Adipose tissue (tissue), 3 donors: ENCODE measurements around the gene LRRC3C. TPM values are rescaled to one million over a fixed set of nuclear protein-coding genes. Genes with fewer than 3 reads are reported as not detected.
"Not testable (repeated sequence)": the region's sequence is repeated elsewhere in the genome, so short reads cannot be mapped to it uniquely, and the experiment has no call there.

ENCODE experiments used
- H3K27ac ChIP-seq: one replicate; pipeline ENCODE4 v1.5.1; 2013; ENCODE audit warnings: low read depth, low read length
- WGBS, 3 donors: extraction: QIAGEN DNeasy Blood & Tissue Kit; methylation state at CpG; one replicate each; pipeline ENCODE4 v1.1.7; 2013; 5-methylcytosine and 5-hydroxymethylcytosine counted together
- polyA plus RNA-seq, 3 donors: library from polyadenylated mRNA; stranded (reverse); fragments of 200-250 nt; gene quantifications; one replicate each; pipeline ENCODE4 v1.2.3, GENCODE V29; 2013
- donor health status: healthy with polysubstance abuse.
- donor health status: Bipolar disorder and iron deficiency.
- donor health status: healthy.

The LRRC3C gene, protein sequence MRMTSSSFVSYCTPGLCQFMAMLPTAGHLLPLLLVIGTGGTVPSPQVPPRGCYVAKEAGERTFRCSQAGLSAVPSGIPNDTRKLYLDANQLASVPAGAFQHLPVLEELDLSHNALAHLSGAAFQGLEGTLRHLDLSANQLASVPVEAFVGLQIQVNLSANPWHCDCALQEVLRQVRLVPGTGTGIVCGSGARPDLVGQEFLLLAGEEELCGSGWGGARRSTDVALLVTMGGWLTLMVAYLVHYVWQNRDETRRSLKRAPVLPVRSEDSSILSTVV
- not detected for polyA plus RNA-seq

DNA sequence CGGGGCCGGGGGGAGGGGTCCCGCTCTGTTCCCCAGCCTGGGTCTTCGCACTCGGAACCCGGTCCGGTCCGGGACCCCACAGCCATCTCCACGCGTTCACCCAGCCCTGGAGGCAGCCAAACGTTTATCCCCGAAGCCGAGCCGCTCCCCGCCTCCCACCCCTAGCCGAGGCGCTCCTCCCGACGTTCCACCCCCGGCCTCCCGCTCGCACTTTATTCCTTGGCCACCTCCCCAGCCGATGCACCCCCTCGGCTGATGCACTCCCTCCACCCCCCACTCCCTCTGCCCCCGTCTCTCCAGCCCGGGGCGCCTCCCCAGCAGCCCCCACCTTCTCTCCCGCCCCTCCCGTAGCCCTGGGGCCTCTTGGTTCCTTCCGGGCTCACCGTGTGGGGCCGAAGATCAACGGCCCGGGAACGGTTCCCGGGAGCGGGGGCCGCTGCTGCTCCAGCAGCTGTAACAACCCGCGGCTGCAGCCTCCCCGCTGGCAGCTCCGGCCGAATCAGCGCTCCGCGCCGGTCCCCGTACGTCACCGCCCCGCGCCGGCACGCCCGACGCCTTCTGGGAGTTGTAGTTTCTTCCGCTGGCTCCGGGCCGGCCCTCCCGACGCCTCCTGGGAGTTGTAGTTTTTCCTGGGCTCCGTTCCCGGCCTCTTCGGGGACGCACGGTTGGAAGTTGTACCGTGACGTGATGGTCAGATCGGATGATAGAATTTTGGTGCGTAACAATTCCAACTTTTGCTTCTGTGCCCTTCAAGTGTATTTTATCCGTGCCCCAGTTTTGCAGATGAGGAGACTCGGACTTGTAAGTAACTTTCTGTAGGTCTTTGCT lies at the start of gene LRRC3C, which contains the start of gene ORMDL3:
LRRC3C (plus strand) TSS at position 632 of the 828 bp plus-strand sequence. CDS start 13,792 bp downstream, outside the sequence.
ORMDL3 (minus strand) TSS at position 501 of the 828 bp plus-strand sequence. CDS start 3,398 bp downstream, outside the sequence.
- 0 to 1% (median 1%) methylated on average over 70 to 72 of the region's 72 CpGs for WGBS, 3 donors

DNA sequence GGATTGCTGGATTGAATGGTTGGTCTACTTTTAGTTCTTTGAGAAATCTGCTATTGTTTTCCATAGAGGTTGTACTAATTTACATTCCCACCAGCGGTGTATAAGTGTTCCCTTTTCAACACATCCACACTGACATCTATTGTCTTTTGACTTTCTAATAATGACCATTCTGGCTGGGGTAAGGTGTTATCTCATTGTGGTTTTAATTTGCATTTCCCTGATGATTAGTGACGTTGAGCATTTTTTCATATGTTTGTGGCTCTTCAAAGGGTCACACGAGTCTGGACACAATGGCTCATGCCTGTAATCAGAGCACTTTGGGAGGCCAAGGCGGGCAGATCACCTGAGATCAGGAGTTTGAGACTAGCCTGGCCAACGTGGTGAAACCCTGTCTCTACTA lies 41.4 kb upstream of the LRRC3C start:
- WGBS, 3 donors, result 70 to 75% (median 72%) methylated on average over 5 of the region's 5 CpGs
- H3K27ac ChIP-seq, result not testable (repeated sequence)

More for the DNA sequence above, at the start of gene LRRC3C, which contains the start of gene ORMDL3:
- peak within 1 kb of the TSS; percentile 71 for H3K27ac ChIP-seq

DNA sequence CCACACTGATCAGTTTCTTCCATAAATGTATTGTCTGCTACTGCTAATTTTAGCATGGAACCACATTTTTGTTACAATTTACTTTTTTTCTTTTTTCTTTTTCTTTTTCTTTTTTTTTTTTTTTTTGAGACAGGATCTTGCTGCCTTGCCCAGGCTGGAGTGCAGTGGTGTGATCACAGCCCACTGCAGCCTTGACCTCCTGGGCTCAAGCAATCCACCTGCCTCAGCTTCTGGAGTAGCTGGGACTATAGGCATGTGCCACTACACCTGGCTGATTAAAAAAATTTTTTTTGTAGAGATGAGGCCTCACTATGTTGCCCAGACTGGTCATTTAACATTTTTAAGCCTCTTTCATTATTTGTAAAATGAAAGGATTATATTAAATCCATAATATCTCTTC lies 40.5 kb upstream of the LRRC3C start:
- no peak overlapping the region for H3K27ac ChIP-seq

DNA sequence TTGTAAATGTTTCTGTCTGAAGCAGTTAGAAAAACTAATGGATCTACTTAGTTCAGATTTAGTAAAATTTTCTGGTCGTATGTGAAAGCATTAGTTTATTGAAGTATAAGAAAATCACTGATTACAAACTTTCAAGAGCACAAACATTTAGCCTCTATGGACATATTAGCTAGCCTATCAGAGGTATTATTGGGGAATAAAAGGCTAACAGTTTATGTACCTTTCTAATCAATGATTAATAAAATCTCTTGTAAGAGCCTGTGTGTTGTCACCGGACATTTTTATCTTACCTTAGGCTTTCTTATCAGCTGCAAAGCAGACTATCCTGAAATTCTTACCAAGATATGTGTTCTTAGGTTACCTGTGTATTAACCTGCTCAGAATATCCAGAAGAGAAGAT lies 38.3 kb upstream of the LRRC3C start:
- H3K27ac ChIP-seq, result no peak overlapping the region
- 17 to 47% (median 29%) methylated on average over 2 of the region's 2 CpGs for WGBS, 3 donors

DNA sequence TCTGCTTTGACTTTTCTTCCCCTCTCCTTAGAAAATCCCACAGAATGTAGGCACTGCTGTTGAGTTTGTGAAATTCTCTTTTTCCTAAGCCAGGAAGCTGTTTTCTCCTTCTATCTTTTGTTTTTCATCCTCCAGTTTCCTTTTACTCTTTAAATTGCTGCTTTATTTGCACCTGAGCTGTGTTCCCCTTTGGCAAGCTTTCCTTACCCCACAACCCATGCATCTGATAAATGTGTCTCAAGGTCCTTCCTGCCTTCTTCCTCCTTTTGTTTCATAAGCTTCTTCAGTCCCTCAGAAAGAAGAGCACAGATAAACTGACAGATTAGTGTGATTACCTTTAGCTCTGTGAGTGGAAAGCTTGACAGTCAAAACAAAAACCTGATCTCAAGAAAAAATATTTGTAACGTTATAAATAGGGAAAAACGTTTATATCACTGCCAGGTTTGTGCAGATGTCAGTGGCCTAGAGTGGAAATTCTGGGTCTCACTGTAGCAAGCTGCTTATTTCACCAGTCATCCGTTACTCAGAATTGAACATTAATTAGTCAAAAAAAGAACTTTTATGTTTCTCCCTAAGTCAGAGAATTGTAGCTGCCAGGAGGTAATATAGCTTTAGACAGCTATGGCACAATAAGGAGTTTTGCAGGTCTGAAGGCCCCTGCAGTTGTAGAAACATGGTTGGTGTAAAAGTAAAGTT lies 32.7 kb upstream of the LRRC3C start:
- WGBS, 3 donors, result 18 to 24% (median 19%) methylated on average over 3 of the region's 3 CpGs
- H3K27ac ChIP-seq, result no peak overlapping the region

DNA sequence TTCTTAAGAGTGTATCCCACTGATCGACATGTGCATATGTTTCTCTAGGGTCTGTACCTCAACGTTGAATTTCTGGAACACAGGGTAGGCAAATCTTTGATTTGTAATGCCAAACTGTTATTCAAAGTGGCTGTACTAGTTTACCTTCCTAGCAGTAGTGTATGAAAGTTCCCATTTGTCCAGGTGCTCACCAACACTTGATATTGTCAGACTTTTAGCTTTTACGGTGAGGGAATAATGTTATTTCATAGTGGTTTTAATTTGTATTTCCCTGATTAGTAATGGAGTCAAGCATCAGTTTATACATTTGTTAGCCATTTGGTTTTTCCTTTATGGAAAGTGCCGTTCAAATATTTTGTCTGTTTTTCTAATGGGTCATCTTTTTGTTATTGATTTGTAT lies 29.4 kb upstream of the LRRC3C start:
- H3K27ac ChIP-seq, result no peak overlapping the region
- 92 to 97% (median 95%) methylated on average over 4 of the region's 4 CpGs for WGBS, 3 donors

DNA sequence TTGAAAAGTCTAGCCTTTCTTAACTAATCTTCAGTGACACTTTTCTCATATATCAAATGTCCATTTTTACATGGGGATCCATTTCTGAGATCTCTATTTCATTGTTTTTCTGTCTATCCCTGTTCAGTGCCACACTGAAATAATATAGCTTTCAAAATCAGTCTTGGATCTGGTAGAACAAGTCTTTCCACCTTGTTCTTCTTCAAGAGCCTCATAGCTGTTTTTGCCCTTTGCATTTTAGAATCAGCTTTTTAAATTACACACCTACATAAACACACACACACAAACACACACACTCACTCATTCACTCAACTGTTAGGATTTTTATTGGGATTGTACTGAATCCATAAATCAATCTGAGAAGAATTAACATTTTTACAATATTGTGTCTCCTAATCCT lies 28.3 kb upstream of the LRRC3C start:
- H3K27ac ChIP-seq, result no peak overlapping the region

DNA sequence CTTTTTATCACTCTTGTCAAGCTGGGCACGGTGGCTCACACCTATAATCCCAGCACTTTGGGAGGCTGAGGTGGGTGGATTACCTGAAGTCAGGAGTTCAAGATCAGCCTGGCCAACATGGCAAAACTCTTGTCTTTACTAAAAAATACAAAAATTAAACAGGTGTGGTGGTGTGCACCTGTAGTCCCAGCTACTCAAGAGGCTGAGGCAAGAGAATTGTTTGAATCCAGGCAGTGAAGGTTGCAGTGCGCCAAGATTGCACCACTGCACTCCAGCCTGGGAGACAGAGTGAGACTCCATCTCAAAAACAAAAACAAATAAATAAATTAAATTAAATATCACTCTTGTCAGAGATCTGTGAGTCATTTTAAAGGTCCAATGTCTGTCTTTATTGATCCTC lies 25.5 kb upstream of the LRRC3C start:
- H3K27ac ChIP-seq, result not testable (repeated sequence)
- 87 to 95% (median 94%) methylated on average over 2 of the region's 2 CpGs for WGBS, 3 donors

DNA sequence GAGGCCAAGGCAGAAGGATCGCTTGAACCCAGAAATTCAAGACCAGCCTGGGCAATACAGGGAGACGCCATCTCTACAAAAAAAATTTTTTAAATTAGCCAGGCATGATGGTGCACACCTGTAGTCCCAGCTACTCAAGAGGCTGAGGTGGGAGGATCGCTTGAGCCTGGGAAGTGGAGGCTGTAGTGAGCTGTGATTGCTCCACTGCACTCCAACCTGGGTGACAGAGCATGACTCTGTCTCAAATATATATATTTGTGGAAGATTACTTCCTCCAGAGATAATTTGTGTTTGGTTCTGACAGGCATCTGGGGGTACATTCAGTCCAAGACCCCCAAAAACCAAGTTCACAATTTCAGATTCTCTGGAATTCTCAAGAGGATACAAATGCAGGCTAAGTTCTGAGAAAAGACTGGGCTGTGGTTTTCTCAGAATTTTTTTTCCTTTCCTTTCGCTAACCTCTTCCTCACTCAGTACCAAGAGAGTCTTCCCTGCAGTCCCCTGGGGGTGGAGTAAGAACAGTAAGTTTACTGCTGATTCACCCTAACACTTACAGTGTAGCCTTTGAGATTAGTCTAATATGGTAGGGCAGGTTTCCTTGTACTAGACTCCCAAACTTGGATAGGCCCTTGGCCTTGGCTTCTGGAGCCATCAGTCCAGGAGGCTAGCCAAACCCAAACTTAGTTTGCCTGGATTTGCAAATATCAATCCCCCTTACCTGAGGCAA lies 24.2 kb upstream of the LRRC3C start:
- 77 to 97% (median 77%) methylated on average over 4 of the region's 4 CpGs for WGBS, 3 donors
- H3K27ac ChIP-seq, result no peak overlapping the region

DNA sequence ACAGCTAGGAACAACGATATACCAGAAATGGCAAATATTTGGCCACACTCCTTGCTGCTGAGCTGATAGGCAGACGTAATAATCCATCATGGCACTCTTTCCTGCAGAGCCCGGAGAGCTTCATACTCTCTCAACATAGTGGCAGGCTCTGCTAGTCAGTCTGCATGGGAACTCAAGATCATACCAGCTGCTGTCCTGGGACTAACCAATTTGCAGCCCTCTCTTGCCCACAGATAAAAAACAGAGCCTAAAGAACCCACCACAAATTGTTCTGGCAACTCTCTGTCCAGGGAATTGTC lies 22.6 kb upstream of the LRRC3C start:
- H3K27ac ChIP-seq, result no peak overlapping the region
- WGBS, 3 donors, result 74 to 81% (median 80%) methylated on average over 3 of the region's 3 CpGs

DNA sequence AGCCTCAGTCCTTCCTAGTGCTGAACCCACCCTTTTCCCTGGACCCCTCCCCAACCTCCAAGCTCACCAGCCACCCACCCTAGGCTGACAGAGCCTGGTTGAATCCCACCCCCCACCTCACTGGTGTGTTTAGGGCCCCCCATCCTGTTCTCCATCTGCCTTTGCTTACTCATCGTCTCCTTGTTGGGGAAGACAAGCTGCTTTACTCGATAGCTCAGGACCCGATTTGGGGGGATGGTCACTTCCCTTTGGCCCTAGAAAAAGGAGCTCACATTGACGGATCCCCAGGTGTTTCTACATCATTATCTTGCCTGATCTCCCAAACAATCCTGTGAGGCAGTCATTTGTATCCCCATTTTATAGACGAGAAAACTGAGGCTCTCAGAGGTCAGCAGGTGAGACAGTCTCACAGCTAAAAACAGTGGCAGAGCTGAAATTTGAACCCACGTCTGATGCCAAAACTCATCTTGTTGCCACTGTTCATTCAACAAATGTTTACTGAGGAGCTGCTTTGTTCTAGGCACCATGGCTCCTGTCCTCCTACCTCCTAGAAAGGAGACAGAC lies 18.7 kb upstream of the LRRC3C start:
- 88 to 95% (median 90%) methylated on average over 6 of the region's 6 CpGs for WGBS, 3 donors
- H3K27ac ChIP-seq, result no peak overlapping the region

DNA sequence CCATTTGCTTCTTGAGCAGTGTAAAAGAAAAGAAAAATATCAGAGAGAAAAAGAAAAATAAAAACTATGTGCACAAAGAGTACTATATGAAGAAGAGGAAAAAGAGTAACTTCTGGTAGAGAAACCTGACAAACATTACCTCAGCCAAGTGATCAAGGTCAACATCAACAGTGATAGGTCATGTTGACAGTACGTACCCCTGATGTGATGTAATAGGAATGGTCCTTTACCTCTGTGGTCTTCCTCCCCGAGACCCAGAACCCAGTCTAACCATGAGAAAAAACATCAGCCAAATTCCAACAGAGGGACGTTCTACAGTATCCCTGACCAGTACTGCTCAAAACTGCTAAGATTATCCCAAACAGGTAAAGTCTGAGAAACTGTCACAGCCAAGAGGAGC lies 13.5 kb upstream of the LRRC3C start:
- no peak overlapping the region for H3K27ac ChIP-seq
- 77 to 88% (median 88%) methylated on average over 3 of the region's 3 CpGs for WGBS, 3 donors

DNA sequence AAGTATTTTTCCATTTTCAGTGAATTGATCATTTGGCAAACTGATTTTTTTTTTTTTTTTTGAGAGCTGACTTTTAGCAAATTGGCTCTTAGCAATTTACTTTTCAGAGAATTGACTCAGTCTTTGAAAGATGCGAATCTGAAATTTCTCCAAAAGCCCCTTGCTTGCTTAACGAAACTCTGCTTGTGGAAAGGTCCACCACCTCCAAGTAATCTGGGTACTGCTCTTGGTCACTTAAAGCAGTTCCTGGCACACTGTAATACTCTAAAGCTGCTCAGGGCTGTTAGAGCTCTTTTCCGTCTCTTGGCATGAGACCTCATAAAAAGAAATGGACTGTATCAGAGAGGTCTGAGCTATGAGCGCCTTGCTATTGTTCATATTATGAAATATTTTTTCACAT lies 12.0 kb upstream of the LRRC3C start:
- 66 to 83% (median 83%) methylated on average over 4 of the region's 4 CpGs for WGBS, 3 donors

DNA sequence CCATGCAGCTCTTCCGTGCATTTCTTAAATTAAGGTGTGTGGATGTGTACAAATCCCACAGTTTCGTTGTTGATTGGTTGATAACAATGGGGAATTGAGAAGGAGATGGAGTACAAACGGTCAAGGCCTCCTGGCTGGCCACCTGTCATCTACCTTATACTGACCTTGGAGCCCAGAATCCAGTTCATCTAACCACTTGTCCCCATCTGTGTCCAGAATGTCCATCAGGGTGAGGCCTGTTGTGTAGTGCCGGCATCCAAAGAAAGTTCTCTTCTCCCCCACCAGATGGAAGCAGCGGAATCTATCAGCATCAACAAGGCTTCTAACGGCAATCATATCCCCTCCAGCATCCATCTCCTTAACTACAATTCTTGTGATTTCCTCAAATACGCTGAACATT lies 10.6 kb upstream of the LRRC3C start:
- no peak overlapping the region for H3K27ac ChIP-seq
- WGBS, 3 donors, result 82 to 91% (median 87%) methylated on average over 7 of the region's 7 CpGs

More for the DNA sequence above, 12.0 kb upstream of the LRRC3C start:
- no peak overlapping the region for H3K27ac ChIP-seq

DNA sequence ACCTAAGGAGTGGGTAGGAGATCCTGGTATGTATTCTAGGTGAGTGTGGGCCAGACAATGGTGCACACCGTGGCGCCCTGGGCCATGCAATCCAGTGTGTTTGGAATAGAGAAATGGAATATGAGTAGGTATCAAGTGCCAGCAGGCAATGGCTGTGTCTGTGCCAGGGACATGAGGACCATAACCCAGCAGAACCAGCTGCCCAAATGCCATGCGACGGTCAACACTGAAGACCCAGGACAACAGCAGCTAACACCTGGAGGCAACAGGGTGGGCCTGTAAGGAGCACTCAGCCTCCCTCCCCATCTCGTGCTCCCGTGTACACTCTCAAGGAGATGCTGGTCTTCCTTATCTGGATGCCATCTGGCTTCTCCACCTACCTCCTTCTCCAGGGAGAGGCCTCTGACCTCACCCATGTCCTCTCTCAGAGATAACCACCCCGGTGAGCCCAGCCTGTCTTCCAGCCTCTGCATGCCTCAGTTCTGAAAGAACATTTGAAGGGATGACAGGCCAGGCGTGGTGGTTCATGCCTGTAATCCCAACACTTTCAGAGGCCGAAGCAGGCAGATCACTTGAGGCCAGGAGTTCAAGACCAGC lies 8.3 kb upstream of the LRRC3C start:
- 94 to 96% (median 95%) methylated on average over 9 of the region's 9 CpGs for WGBS, 3 donors
- no peak overlapping the region for H3K27ac ChIP-seq

DNA sequence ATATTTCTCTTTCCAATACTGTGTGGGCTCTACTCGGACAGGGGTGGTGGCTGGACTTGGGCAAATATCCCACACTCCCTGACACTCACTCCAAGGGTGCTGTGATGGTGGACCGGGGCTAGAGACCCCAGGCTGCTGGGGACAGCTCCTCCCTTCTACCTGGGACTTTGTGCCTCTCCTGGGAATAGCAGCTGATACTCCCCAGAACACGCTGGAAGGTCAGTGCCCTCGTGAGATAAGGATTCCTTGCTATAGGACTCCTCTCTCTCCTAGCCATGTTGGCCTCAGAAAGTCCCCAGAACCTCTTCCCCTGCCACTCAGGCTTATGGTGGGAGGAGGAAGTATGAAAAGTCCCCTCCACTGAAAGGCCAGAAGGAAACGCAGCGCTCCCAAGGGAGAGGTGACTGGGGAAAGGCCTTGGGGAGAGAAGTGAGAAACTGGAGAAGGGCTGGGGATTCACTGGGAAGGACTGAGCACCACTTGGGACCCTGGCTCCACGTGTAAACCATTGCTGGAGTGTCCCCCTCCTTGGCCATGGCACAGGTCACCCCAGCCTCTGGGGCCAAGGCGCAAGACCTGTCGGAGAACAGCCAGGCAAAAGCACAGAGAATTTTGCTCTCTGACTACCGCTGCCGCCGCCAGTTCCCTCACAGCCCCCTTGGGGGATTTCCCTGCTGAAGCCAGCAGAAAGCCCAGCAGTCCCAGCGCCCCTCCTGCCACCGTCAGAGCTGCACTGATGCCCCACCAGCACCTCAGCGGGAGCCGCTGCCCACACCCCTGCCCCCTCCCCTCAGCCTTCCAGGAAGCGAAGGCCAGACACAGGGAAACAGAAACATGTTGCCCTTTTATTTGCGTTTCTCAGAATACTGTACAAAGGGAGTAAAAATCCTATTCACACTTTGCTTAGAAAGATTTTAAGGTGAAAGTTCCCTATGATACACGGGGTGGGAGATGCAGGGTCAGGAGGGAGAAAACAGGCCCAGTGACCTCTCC lies 7.0 kb upstream of the LRRC3C start:
- H3K27ac ChIP-seq, result no peak overlapping the region
- WGBS, 3 donors, result 61 to 72% (median 65%) methylated on average over 19 of the region's 19 CpGs

DNA sequence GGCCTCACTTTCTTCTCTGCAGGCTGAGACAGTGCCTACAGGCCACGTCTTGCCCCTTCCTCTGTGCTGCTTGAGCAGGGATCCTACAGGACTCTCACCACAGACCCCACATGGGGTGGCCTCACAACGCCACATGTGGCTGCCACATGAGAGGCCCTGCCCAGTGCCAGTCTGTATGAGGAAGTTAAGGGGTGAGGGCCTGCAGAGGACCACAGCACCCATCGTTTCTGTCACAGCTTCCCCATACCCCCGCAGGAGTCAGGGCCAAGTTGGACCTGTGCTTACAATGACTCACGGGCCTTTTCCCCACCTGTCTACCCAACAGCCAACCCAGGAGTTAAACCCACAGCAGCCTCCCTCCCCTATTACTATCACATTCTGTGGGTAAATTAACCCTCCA lies 6.2 kb upstream of the LRRC3C start:
- 48 to 89% (median 52%) methylated on average over 5 of the region's 5 CpGs for WGBS, 3 donors
- no peak overlapping the region for H3K27ac ChIP-seq
